Stimulated activated CD8-positive, alpha-beta memory T cell treated with anti-CD3 and anti-CD28 coated beads, Interleukin-4, amount 100 ng/mL, for 24 hours (primary cell): Measurements from ENCODE around the gene BCAS1.

ENCODE experiments used
- DNase-seq: peaks from one replicate; pipeline ENCODE4 v3.0.0-alpha.2; 2020; ENCODE audit warnings: low read depth

Gene BCAS1

DNA sequence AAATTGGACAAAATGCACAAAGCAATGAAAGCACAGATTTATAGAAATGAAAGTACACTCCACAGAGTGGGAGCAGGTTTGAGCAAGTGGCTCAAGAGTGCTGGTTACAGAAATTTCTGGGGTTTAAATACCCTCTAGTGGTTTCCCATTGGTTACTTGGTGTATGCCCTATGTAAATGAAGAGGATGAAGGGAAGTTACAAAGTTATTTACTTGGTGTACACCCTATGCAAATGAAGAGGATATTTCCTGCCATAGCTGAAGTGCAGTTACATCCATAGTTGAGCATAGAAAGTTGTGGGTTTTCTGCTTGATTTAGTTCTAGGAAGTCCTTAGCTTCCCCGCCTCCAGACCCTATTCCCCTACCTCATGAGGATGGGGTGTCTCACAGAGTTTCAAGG lies 22.7 kb downstream of the BCAS1 start:
- no peak for DNase-seq

DNA sequence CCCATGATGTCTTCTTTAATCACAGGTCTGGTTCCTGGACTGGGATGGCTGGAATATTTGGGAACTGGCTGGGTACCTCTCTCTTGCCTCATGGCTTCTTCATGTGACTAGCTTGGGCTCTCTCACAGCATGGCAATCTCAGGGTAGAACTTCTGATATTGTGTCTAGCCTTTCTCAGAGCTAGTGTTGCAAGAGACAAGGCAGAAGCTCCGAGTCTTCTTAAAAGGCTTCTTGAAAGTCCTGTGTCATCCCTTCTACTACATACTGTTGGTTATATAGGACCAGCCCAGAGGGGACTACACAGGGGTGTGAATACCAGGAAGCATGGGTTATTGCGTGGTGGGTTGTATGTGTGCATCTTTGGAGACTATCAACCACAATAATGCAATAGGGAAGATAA lies 23.3 kb downstream of the BCAS1 start:
- no peak for DNase-seq

DNA sequence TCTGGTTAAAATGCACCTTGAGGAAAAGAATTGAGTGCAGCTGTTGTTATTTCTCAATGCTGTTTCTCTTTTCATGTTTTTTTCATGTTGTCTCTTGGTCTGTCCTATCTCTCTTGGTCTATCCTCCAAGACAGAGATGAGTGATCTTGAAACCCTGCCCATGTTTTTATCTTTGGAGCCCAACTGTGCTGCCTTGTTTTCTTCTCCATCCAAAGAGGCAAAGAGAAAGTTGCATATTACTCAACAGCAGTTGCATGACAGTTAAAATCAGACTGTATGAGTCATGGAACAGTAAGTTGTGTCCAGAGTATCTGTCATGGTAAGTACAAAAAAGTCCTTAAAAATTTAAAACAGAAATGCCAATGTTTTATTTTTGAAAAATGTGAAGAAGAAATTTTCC lies 26.2 kb downstream of the BCAS1 start:
- DNase-seq = no peak

DNA sequence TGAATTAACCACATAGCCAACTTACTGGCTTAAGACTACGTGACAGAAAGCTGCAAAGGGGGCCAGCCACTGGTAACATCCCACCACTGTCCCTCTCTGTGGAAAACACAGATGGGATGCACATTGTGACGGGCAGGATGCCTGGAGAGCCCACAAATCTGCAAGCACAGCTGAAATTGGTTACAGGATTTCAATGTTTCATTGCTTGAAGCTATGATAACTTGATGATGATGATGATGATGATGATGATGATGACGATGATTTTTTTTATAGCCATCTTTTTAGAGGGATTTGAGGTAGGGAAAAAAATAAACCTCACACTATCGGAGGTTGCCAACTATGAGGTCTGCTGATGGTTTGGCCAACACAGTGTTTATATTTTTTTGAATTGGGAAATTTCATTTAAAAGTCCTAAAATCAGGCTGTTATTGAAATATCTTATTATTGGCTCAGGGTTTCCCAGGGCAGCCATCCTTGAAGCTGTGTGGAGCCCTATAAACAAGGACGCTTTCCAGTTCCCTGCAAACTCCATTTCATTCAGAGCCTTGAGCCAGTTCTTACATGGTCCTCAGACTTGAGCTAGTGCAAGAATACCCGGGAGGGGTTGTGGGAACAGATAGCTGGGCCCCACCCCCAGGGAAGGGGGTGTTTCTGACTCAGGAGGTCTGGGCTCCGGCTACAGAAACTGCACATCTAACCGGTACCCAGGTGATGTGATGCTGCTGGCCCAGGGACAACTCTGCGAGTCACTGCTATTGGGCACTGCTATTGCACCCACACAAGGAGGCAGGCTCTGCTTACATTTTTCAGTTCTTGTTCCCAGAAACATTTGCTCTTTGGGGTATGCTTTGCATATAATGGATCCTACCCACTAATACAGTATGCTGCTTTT lies 27.1 kb downstream of the BCAS1 start:
- DNase-seq = no peak

DNA sequence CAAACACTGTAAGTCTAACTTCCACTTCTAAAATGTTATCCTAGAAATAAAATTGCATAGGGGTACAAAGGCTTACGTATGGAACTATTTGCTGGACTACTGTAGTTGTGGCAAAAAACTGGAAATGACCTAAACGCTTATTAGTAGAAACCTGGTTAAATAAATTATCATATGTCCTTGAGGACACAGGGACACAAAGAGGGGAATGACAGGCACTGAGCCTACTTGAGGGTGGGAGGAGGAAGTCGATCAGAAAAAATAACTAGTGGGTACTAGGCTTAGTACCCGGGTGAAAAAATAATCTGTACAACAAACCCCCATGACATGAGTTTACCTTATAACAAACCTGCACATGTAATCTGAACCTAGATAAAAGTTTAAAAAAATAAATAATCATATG lies 28.4 kb downstream of the BCAS1 start:
- DNase-seq = no peak

DNA sequence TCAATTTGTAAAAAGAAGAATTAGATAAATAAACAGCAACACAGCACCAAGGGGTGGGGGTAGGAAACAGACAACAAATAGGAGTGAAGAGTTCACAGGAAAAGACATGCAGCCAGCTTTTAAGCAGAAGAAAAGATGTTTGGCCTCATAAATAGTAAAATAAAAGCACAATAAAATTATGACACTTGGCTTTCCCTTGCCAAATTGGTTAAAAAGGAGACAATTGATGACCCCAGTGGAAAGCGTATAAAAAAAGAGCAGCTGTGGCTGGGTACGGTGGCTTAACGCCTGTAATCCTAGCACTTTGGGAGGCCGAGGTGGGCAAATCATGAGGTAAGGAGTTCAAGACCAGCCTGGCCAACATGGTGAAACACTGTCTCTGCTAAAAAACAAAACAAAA lies 29.1 kb downstream of the BCAS1 start:
- no peak for DNase-seq

DNA sequence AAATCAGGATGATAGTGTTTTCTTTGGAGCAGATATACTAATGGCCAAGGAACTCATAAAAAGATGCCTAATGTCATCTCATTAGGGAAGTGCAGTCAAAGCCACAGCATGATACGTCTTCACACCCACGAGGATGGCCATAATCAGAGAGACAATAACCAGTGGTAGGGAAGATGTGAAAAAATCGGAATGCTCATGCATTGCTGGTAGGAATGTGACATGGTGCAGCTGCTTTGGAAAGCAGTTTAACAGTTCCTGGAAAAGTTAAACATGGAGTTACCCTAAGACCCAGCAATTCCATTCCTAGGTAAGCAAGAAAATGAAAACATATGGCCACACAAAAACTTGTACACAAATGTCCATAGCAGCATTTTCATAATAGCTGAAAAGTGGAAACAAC lies 29.9 kb downstream of the BCAS1 start:
- no peak for DNase-seq

DNA sequence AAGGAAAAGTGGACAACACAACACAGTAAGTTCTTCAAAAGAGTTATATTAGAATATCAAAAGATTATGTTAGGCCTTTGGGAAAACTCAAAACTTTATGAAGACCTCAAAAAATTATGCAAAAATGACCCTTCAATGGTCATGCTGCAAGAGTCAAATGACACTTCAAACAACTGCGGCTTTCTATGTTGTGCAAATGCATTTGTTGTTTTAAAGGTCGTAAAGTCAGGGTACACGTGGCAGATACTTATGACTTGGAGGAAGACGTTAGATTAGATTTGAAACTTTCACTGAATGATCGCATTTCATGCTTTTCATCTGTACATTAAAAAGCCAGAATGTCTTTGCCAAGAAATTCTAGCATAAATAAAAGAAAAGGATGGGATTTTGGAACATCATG lies 31.4 kb downstream of the BCAS1 start:
- no peak for DNase-seq

DNA sequence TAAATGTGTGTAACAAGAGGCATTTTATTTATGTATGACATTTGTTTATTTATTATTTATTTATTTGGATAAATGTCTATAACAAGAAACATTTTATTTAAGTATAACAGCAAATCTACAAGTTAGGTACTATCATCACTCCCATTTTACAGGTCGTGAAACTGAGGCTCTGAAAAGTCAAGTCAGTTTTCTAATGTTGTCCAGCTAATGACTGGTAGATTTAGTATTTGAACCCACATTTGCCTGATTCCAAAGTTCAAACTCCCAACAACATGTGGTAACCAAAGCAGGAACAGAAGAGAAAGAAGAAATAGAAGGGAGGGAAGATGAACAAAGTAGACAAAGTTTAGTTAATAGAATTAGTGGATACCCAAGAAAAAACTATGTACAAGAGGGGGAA lies 32.9 kb downstream of the BCAS1 start:
- DNase-seq = no peak

DNA sequence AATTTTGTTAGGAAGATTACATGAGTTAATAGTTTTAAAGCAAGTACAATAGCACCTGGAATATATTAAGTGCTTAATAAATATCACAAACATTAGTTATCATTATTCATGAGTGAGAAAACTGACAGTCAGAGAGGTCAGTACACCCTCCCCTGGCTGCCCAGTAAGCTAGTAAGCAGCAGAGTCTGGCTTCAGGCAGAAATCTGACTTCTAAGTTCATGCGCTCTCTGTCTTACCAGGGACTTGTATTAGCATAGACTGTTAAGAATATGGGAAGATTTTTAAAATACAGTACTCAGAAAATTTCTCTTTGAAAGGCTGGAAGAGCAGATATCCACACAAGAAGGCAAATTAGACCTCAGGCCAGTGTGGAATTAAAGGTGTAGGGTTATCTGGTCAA lies 40.8 kb downstream of the BCAS1 start:
- DNase-seq = no peak

DNA sequence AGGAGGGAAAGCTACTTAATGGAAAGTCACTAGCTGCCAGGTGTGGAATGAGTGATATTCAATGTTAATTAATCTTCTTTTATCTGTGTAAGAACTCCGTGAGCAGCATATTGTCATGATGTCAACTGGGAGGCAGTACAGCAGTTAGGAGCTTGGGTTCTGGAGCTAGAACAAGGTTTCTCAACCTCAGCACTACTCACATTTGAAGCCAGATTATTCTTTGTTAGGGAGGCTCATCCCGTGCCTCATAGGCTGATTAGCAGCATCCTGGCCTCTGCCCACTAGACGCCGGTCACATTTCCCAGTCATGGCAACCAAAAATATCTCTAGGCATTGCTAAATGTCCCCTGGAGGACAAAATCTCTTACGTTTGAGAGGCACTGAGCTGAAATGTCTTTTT lies 41.2 kb downstream of the BCAS1 start:
- no peak for DNase-seq

DNA sequence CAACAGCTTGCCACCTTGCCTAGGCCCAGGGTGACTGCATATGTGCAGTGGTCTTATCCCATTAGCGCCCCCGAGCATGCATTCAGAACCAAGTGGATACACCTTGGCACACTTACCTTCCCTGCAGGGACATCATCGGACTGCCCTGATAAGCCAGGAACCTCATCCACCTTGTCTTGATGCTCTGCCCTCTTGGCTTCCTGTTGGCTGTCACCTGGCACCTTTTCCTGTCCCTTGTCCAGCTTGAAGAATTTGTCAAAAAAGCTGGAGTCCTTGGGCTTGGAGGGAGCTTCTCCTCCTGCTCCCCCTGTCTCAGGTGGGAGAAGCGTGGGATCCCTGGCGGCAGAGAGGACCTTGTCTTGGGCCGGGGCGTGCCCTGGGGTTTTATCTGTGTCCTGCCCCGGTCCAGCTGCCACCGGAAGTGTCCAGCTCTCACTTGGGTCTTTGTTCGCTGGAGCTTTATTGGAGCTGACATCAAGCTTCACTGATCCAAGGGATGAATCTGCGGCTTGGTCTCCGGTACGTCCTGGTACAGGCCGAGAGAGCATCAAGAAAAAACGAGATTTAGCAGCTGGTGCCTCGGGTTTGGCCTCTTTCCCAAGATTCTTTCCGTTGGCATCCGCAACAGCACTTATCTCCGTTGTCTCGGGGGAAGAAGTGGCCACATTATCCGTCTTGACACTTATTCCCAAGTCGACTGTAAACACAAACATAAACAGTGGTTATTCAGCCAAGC lies 42.0 kb downstream of the BCAS1 start:
- DNase-seq = no peak

DNA sequence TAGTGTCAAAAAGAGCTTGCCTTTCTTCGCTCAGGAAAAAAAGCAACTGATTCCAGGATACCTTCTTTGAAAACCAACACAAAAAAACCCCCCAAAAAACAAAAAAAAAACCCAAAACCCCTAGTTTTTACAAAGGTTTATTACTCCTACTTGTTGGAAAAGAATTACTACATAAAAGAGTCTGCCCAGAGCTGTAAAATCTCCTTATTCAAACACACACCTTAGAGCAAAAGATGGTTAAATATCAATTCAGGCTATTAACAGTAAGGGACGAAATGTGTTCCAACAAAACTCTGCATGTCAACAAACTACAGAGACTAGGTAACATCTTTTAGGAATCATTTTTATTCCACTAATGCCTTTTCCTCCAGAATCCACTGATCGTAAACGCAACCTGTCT lies 42.7 kb downstream of the BCAS1 start:
- no peak for DNase-seq

DNA sequence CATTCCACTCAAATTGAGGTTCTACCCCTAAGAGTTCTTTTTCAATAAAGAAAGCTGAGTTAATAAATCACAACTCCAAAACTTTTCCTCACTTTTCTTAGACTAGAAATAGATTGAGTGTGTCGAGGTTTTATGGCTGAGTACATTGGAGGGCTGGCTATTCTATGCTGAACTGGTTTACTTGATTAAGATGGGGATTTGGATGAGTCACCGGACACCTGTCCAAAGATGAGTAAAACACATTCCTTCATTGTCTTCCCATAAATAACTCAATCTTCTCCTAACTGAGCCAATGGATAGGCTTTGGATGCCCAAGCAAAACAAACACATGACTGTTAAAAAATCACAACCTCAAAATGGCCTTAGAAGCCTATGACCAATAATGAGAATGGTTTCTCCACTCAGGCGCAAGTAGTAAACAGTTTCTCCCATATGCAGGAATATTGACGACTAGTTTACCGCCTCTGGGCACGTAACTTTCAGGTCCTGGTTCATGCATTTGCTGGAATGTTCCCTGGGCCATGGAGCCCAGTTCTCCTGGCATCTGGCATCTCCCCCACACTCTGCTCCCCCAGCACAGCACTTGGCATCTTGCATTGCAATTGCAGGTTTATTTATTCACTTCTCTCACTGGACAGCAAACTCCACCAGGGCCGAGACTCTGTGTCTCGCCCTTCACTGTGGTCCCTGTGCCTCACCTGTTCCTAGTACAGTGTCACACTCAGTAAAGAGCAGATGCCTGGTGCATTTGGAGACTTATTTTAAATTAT lies 43.9 kb downstream of the BCAS1 start:
- no peak for DNase-seq

DNA sequence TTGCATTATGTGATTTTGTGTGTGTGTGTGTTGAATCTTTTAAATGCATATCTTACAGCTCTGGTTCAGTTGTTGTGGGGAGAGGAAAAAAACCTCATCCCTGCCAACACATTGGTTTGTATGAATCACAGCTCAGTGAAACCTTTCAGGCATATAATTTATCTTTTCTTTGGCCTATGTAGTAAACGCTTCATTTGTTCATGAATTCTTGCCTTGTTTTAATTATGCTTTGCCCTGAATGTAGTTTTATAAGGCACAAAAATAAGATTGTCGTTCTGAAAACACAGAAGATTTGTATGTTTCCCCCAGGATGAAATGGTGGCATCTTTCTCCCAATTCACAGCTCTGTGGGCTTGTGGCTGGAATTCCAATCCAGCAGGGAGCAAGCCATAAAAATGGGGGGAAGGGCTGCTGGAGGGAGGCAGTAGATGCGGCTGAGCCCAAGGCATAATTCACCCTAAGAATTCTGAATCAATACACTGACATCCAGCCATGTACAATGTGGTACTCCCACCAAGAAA lies 45.1 kb downstream of the BCAS1 start:
- no peak for DNase-seq

DNA sequence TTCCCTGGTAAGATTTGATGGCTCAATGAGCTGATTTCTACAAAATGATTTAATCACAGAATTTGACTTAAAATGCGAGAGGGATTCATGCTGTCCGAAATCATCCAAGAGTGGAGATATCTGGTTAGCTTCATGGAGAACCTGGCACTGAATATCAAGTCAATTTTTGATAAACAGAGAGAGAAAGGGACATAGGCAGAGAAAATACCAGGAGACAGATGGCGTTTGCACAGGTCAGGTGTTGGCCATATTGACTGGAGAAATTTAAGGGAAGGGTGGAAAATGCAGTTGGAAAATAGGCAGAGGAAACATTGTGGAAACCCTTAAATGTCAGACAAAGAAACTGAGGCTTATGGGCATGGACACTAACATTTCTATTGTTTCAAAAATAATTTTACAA lies 47.0 kb downstream of the BCAS1 start:
- DNase-seq = no peak

DNA sequence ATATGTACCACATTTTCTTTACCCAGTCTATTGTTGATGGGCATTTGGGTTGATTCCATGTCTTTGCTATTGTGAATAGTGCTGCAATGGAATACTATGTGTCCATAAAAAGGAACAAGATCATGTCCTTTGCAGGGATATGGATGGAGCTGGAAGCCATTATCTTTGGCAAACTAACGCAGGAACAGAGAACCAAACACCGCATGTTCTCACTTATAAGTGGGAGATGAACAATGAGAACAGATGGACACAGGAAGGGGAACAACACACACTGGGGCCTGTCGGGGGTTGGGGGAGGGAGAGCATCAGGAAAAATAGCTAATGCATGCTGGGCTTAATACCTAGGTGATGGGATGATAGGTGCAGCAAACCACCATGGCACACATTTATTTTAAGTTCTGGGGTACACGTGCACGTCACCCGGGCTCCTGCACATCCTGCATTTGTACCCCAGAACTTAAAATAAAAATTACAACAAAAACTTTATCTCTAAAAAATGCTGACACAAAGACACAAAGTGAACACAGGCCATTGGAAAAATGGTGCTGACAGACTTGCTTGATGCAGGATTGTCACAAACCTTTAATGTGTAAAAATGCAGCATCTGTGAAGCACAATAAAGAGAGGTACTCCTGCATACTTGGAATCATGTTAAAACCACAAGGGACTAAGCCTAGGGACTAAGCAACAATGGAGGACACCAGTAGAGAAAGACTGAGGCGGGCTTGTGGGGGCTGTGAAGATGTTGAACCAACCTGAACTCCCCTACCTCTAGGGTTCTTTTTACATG lies 48.8 kb downstream of the BCAS1 start:
- DNase-seq = no peak

DNA sequence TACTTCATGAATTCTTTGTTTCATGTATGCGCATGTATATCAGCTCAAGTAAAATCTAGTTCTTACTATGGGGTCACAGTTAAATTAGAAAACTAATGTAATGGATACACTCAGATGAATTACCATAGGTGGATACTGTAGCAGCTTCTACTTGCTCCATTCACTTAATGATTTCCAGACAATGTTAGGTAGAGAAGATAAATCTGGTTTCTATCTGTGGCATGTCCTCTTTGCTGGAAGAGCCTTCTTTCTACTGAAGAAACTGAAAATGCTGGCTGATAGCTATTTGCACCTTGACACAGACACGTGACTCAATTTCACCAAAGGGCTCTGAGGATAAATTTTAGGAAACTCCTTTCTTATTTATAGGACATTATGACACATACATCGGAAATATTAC lies 49.5 kb downstream of the BCAS1 start:
- no peak for DNase-seq

DNA sequence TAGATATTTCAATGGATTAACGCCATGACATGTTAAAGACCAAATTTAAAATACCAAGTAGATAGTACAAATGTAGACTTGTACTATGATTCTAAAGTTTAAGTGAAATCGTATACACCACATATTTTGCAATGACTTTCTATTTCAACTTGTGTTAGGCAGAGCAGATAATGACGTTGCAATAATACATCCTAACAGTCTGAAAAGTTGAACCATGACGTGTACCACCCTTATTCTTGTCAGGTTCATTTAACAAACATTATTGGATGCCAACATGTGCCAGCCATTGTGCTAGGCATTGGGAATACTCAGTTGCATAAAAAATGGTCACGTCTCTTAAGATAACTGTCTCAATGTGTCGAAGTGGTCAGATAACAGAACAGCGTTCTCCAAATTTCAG lies 50.0 kb downstream of the BCAS1 start:
- DNase-seq = no peak

DNA sequence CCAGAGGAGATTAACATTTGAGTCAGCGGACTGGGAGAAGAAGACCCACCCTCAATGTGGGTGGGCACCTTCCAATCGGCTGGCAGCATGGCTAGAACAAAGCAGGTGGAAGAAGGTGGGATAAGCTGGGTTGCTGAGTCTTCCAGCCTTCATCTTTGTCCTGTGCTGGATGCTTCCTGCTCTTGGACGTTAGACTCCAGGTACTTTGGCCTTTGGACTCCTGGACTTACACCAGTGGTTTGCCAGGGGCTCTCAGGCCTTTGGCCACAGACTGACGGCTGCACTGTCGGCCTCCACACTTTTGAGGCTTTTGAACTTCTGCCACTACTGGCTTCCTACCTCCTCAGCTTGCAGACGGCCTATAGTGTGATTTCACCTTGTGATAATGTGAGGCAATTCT lies 50.8 kb downstream of the BCAS1 start:
- DNase-seq = no peak

DNA sequence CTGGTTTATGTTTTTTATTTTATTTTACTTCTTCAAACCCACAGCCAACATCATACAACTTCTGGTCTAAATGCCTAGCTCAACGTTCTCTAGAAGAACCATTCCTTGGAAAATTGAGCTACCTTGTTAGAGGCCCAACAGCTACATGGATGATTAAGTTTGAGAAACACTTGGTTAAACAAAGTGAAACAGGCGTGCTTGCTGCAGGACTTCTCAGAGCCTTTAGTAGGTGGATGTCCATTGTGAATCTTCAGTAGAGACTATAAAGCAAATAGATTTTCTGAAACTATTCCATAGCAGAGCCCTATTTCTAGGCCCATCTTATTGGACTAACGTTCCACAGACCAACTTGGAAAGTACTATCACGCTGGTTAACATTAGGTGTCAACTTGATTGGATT lies 51.3 kb downstream of the BCAS1 start:
- DNase-seq = no peak

DNA sequence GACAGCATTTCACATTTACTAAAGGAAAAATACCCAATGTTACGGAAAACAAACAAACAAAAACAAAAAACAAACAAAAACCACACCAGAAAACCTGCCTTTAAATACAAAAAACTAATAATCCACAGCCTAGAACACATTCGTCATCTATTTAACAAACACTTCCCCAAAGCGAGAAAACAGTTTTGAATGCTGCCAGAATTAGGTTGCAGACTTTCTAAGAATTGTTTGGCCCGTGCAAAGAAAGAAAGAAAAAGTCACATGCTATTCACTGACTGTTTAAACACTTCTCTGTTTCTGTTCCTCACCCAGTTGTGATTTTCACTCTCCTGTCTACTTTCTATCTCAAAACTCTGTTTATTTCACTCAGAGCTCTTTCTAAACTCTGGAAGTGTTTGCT lies 52.5 kb downstream of the BCAS1 start:
- no peak for DNase-seq
